WERI-Rb-1 (cell line): ENCODE measurements around the gene INMT.

ENCODE experiments used
- DNase-seq: peaks from one replicate; pipeline ENCODE4 v3.0.0-alpha.2; 2020
- H3K27ac ChIP-seq: fragments of 250-450 bp; sonication (Bioruptor Pico); 2 replicates; pipeline ENCODE4 v1.5.1; 2020; ENCODE audit warnings: mild to moderate bottlenecking, moderate library complexity
- H3K27me3 ChIP-seq: fragments of 250-450 bp; sonication (Bioruptor Pico); 2 replicates; pipeline ENCODE4 v1.5.1; 2021; ENCODE audit warnings: mild to moderate bottlenecking, low read depth, moderate library complexity; ENCODE audit not compliant: insufficient read depth, severe bottlenecking
- H3K36me3 ChIP-seq: fragments of 250-450 bp; sonication (Bioruptor Pico); 2 replicates; pipeline ENCODE4 v1.5.1; 2020; ENCODE audit warnings: mild to moderate bottlenecking, moderate library complexity
- H3K4me3 ChIP-seq: 2 replicates; pipeline ENCODE4 v1.5.1; 2011; ENCODE audit warnings: low read depth, mild to moderate bottlenecking, control low read depth, low read length
- H3K9me3 ChIP-seq: fragments of 250-450 bp; sonication (Bioruptor Pico); 2 replicates; pipeline ENCODE4 v1.5.1; 2021; ENCODE audit warnings: mild to moderate bottlenecking, moderate library complexity; ENCODE audit not compliant: severe bottlenecking
- CTCF ChIP-seq: IDR thresholded peaks from 2 replicates; pipeline ENCODE4 v1.5.1; 2011; ENCODE audit warnings: low read depth, mild to moderate bottlenecking, control low read depth, inconsistent platforms, low read length

Gene INMT

GRCh38 chr7:30745261-30745941 lies 6.5 kb upstream of the INMT start:
- no peak overlapping the region for H3K27ac ChIP-seq
- no peaks in the 10 kb centered on the region for H3K9me3 ChIP-seq
- no peak for DNase-seq
- no peaks in the 10 kb centered on the region for H3K36me3 ChIP-seq
- TF ChIP-seq CTCF, result no peak
- H3K4me3 ChIP-seq, result no peak overlapping the region
- no peaks in the 10 kb centered on the region for H3K27me3 ChIP-seq

GRCh38 chr7:30750010-30750409 lies 1.9 kb upstream of the INMT start:
- no peak for TF ChIP-seq CTCF
- no peaks in the 10 kb centered on the region for H3K27me3 ChIP-seq
- H3K36me3 ChIP-seq, result no peaks in the 10 kb centered on the region
- H3K4me3 ChIP-seq, result no peak overlapping the region
- no peak overlapping the region for H3K27ac ChIP-seq
- no peaks in the 10 kb centered on the region for H3K9me3 ChIP-seq
- no peak for DNase-seq

GRCh38 chr7:30750683-30751650 lies 968 bp upstream of the INMT start:
- DNase-seq, result no peak
- H3K4me3 ChIP-seq, result no peak overlapping the region
- no peak for TF ChIP-seq CTCF
- no peak overlapping the region for H3K27ac ChIP-seq
- H3K36me3 ChIP-seq, result no peaks in the 10 kb centered on the region
- no peaks in the 10 kb centered on the region for H3K9me3 ChIP-seq
- H3K27me3 ChIP-seq, result no peaks in the 10 kb centered on the region

- no peak for DNase-seq
- H3K36me3 ChIP-seq, result no peaks in the 10 kb centered on the region
- no peaks in the 10 kb centered on the region for H3K9me3 ChIP-seq
- no peak for TF ChIP-seq CTCF
- H3K27ac ChIP-seq, result no peak overlapping the region
- no peak overlapping the region for H3K4me3 ChIP-seq
- H3K27me3 ChIP-seq, result no peaks in the 10 kb centered on the region
These were observed 549 bp downstream of the INMT start for GRCh38 chr7:30752484-30752883.

GRCh38 chr7:30752979-30753378 lies 1.0 kb downstream of the INMT start:
- Histone ChIP-seq H3K27me3 (no peaks in the 10 kb centered on the region), H3K36me3 (no peaks in the 10 kb centered on the region), H3K9me3 (no peaks in the 10 kb centered on the region), H3K4me3 (no peak overlapping the region), H3K27ac (no peak overlapping the region)
- DNase-seq, result no peak
- no peak for TF ChIP-seq CTCF
